GM12865 (cell line): ENCODE data around the gene PLEKHA5.

Experiments
- DNase-seq: peaks from one replicate; pipeline ENCODE4 v3.0.0; 2010; ENCODE audit warnings: low read depth
- H3K4me3 ChIP-seq: 2 replicates; pipeline ENCODE4 v1.5.1; 2011; ENCODE audit warnings: mild to moderate bottlenecking, low read depth, low read length, control low read depth
- TF ChIP-seq, protein P1 (sequence below): IDR thresholded peaks from 2 replicates; pipeline ENCODE4 v1.5.1; 2011; ENCODE audit warnings: low read length, control low read depth, low read depth, inconsistent platforms; ENCODE audit not compliant: insufficient read depth; ENCODE audit errors: missing control alignments

The PLEKHA5 gene

DNA sequence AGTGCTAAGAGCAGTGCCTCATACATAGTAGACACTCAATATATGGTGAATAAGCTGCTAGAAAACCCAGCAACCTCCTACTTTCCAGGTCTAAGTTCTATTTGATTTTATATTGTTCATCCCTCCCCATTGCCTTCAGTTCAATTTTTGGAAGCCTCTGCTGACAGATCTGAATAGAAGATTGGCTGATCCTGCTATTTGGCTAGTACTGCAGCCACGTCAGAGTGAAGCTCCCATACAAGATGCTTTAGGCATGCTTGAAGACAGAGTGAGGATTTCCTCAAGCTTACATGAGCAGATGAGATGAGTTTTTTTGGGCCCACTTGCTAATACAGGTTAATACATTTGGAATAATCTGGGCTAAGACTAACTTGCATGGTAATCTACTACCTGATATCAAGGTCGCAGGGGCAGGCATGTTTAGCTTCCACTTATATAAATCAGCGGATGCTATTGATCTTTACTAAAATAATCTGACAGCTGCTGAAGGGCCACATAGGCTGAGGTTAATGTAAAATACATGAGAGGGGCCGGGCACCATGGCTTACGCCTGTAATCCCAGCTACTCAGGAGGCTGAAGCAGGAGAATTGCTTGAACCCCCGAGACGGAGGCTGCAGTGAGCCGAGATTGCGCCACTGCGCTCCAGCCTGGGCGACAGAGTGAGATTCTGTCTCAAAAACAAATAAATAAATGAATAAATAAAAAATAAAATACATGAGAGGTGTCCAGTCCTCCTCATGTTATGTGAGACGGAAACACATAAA, 293.8 kb downstream of the PLEKHA5 start:
- no peak overlapping the region for H3K4me3 ChIP-seq
- TF ChIP-seq, protein P1, sequence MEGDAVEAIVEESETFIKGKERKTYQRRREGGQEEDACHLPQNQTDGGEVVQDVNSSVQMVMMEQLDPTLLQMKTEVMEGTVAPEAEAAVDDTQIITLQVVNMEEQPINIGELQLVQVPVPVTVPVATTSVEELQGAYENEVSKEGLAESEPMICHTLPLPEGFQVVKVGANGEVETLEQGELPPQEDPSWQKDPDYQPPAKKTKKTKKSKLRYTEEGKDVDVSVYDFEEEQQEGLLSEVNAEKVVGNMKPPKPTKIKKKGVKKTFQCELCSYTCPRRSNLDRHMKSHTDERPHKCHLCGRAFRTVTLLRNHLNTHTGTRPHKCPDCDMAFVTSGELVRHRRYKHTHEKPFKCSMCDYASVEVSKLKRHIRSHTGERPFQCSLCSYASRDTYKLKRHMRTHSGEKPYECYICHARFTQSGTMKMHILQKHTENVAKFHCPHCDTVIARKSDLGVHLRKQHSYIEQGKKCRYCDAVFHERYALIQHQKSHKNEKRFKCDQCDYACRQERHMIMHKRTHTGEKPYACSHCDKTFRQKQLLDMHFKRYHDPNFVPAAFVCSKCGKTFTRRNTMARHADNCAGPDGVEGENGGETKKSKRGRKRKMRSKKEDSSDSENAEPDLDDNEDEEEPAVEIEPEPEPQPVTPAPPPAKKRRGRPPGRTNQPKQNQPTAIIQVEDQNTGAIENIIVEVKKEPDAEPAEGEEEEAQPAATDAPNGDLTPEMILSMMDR = no peak
- DNase-seq = no peak
